ENCODE measurements around the gene CCL7. TPM values are rescaled to one million over a fixed set of nuclear protein-coding genes. Genes with fewer than 3 reads are reported as not detected.

The CCL7 gene
- polyA plus RNA-seq, 10 donors: not detected

Other genes with a start within 250 kb of the CCL7 start
- gene CCL2, start 14.9 kb upstream of the CCL7 start, polyA plus RNA-seq (ENCODE audit: insufficient read length in 10 of 10): 10 to 100 TPM; 43.5 to 93.7 (median 60.9) TPM
- gene CCL11, start 15.5 kb downstream of the CCL7 start, polyA plus RNA-seq (ENCODE audit: insufficient read length in 10 of 10): under 1 TPM in 6 of 10 donors, not detected in 4; 0.16 to 0.33 (median 0.25) TPM
- 1 to 10 TPM in 4 of 10 donors, under 1 TPM in 6; 0.55 to 1.7 (median 0.79) TPM for gene CCL8, start 49.2 kb downstream of the CCL7 start, polyA plus RNA-seq (ENCODE audit: insufficient read length in 10 of 10)
- gene CCL13, start 86.3 kb downstream of the CCL7 start, polyA plus RNA-seq (ENCODE audit: insufficient read length in 10 of 10): 1 to 10 TPM in 4 of 10 donors, under 1 TPM in 4, not detected in 2; 0.68 to 2.1 (median 1.3) TPM
- gene CCL1, start 93.0 kb downstream of the CCL7 start, polyA plus RNA-seq (ENCODE audit: insufficient read length in 10 of 10): not detected

Data from muscle of back (tissue), 10 donors.